Choroid plexus epithelial cell (primary cell): Measurements from ENCODE around the gene COA7.
A peak's percentile ranks its signal among the peaks of the same experiment; 100 is the strongest.

Experiments
- DNase-seq: peaks from one replicate; pipeline ENCODE4 v3.0.0-alpha.2; 2010; ENCODE audit warnings: low read depth
- H3K4me3 ChIP-seq: 2 replicates; pipeline ENCODE4 v1.5.1; 2011; ENCODE audit warnings: low read depth, mild to moderate bottlenecking, control low read depth, low read length, moderate library complexity
- TF ChIP-seq, protein P1 (sequence below): conservative IDR thresholded peaks from 2 replicates; pipeline ENCODE4 v1.5.1; 2011; ENCODE audit warnings: low read depth, mild to moderate bottlenecking, control low read depth, inconsistent platforms, low read length, moderate library complexity

COA7 gene

DNA sequence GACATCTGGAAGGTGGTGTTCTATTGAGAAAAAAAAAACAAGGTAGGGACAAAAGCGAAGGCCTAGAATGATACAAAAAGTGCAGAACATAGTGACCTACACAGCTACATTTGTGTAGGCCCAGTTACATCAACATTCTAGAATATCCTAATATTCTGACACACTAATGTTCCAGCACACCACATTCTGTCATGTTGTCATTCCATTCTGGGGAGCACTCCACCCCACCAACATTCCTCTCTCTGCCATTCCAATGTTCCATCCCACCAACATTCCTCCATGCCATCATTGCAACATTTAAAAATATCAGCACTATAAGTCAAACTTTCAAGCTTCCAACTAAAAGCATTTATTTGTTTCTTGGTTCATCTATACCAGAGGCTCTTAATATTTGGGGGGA lies 28.5 kb downstream of the COA7 start:
- peak; percentile 39 for DNase-seq
- TF ChIP-seq, protein P1, sequence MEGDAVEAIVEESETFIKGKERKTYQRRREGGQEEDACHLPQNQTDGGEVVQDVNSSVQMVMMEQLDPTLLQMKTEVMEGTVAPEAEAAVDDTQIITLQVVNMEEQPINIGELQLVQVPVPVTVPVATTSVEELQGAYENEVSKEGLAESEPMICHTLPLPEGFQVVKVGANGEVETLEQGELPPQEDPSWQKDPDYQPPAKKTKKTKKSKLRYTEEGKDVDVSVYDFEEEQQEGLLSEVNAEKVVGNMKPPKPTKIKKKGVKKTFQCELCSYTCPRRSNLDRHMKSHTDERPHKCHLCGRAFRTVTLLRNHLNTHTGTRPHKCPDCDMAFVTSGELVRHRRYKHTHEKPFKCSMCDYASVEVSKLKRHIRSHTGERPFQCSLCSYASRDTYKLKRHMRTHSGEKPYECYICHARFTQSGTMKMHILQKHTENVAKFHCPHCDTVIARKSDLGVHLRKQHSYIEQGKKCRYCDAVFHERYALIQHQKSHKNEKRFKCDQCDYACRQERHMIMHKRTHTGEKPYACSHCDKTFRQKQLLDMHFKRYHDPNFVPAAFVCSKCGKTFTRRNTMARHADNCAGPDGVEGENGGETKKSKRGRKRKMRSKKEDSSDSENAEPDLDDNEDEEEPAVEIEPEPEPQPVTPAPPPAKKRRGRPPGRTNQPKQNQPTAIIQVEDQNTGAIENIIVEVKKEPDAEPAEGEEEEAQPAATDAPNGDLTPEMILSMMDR: no peak

GRCh38 chr1:52668711-52669110 lies 29.4 kb downstream of the COA7 start:
- DNase-seq: no peak
- H3K4me3 ChIP-seq: no peak overlapping the region
- TF ChIP-seq, protein P1: no peak

More for the DNA sequence above, 28.5 kb downstream of the COA7 start:
- H3K4me3 ChIP-seq: no peak overlapping the region

DNA sequence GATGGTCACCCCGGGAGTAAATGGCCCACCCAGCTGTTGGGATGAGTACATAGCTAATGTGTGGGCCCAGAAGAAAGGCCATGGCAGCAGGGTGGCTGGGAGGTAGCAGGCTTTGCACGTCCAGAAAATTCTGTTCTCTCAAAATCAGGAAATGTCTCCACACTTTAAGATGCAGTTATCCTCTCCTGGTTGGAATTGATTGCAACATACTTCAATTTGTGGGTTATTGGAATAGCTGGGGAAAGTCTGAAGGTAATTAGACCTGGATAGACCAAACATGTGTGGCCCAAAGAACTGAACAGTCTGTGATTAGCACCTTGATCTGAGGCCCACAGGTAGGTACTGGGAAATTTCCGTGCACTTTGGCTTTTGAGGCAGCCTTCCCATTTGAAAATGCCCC lies 30.2 kb downstream of the COA7 start:
- TF ChIP-seq, protein P1: no peak
- no peak overlapping the region for H3K4me3 ChIP-seq
- no peak for DNase-seq

DNA sequence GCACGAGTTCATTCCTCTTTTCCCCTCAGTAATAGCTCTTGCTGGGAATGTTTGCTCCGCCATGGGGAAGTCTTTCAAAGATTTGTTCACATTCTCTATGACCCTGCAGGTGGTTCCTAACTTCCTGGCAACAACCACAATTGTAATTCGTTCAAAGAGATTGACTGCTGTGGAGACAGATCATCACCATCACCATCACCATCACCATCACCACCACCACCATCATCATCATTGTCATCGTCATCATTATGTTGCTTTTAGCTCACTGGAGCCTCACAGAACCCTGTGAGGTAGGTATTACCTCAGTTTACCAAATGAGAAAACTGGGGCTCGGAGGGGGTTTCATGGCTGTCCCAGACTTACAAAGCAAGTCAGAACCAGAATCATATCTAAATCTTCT lies 30.9 kb downstream of the COA7 start:
- TF ChIP-seq, protein P1: no peak
- H3K4me3 ChIP-seq: no peak overlapping the region
- DNase-seq: no peak

GRCh38 chr1:52665006-52665941 lies 32.9 kb downstream of the COA7 start:
- TF ChIP-seq, protein P1: no peak
- DNase-seq: peak; percentile 59
- H3K4me3 ChIP-seq: no peak overlapping the region

DNA sequence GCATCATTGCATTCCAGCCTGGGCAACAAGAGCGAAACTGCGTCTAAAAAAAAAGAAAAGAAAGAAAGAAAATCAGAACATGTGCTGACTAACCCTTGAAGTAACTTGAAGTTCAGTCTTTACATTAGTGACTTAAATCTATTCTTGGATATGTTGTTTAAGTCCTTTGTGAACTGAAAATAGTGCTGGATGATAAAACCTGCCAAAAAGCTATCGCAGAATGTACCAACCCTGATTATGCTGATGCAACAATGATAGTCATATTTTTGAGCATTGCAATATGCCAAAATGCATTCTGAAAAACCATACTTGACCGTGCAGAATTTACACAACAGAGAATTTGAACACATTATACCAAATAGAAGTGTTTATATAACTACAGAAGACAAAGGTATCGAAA lies 34.4 kb downstream of the COA7 start:
- no peak overlapping the region for H3K4me3 ChIP-seq
- TF ChIP-seq, protein P1: no peak
- no peak for DNase-seq

DNA sequence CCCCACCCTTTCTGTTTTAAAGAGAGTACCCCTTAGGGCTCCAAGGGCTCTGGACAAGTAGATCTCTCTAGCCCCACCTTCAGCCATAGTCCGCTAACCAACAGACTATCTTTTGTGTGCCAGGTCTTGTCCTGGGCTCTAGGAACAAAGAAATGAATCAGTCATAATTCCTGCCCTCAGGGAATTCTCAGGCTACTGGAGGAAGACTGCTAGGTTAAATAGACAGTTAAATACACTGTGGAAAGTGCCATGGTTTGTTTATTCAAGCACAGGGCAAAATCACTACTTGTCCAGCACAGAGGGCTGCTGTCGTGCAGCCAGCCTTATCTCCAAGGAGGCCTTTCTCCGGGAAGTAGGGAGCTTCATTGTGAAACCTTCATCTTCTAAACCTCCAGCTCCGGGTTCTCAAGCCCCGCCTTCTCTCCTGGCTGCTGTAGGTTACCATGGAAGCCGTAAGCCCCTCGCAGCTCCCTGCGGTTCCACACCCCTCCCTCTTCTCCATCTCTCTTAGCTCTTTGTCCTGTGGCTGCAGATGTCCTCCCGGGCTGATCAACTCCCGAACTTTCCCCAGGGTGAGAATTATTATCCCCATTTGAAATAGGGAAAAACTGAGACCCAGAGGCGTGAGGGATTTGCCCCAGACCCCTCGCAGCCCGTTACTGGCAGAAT lies 35.4 kb downstream of the COA7 start:
- H3K4me3 ChIP-seq: peak overlapping the region; percentile 13
- TF ChIP-seq, protein P1: no peak
- DNase-seq: peak; percentile 42
